Tibial nerve (tissue), 4 donors: Measurements from ENCODE around the gene FGF14.

Experiments
- EP300 ChIP-seq, 2 donors: sonication (generic); formaldehyde crosslinking; IDR thresholded peaks; one replicate each; pipeline ENCODE4 v1.6.1; 2017; ENCODE audit warnings: antibody characterized with exemption in 2 of 2, mild to moderate bottlenecking in 1 of 2
- POLR2A ChIP-seq, 2 donors: fragments of 450-650 bp; IDR thresholded peaks; one replicate each; pipeline ENCODE4 v1.6.1; 2017; ENCODE audit warnings: antibody characterized with exemption in 2 of 2, mild to moderate bottlenecking in 2 of 2, moderate library complexity in 2 of 2
- TF ChIP-seq, protein P1 (sequence below), 5 experiments: fragments of 200-600 bp in 3 of 5; fragments of 450-650 bp in 2 of 5; sonication (generic) in 3 of 5; IDR thresholded peaks; one replicate each; pipeline ENCODE4 v1.5.1; 2016 to 2019; ENCODE audit warnings: antibody characterized with exemption in 5 of 5, mild to moderate bottlenecking in 3 of 5, moderate library complexity in 2 of 5

- TF ChIP-seq EP300 (IDR thresholded peaks at IDR 0.05) (no peak), POLR2A (IDR thresholded peaks at IDR 0.05) (no peak)
- TF ChIP-seq, protein P1, sequence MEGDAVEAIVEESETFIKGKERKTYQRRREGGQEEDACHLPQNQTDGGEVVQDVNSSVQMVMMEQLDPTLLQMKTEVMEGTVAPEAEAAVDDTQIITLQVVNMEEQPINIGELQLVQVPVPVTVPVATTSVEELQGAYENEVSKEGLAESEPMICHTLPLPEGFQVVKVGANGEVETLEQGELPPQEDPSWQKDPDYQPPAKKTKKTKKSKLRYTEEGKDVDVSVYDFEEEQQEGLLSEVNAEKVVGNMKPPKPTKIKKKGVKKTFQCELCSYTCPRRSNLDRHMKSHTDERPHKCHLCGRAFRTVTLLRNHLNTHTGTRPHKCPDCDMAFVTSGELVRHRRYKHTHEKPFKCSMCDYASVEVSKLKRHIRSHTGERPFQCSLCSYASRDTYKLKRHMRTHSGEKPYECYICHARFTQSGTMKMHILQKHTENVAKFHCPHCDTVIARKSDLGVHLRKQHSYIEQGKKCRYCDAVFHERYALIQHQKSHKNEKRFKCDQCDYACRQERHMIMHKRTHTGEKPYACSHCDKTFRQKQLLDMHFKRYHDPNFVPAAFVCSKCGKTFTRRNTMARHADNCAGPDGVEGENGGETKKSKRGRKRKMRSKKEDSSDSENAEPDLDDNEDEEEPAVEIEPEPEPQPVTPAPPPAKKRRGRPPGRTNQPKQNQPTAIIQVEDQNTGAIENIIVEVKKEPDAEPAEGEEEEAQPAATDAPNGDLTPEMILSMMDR (IDR thresholded peaks at IDR 0.05), result no peak
Measured at GRCh38 chr13:102185375-102185984, 216.4 kb downstream of the FGF14 start.
